CD4-positive, alpha-beta T cell (primary cell): ENCODE results near the gene TMEM44. TPM values are rescaled to one million over a fixed set of nuclear protein-coding genes. Genes with fewer than 3 reads are reported as not detected.

Source experiments
- ATAC-seq: fragments of 200-7000 bp; cut with Tn5 transposase; one replicate; pipeline ENCODE4 v1.10.0; 2022; ENCODE audit warnings: mild to moderate bottlenecking; ENCODE audit not compliant: poor library complexity
- CTCF ChIA-PET: fragments of 350-600 bp; sonication (Branson Sonifier 250); formaldehyde crosslinking; loops from one replicate; lab custom pipeline; 2021; ENCODE audit warnings: antibody characterized with exemption, inconsistent platforms; lab: Charles Lee
- POLR2A ChIA-PET: fragments of 350-600 bp; sonication (Branson Sonifier 250); formaldehyde crosslinking; loops from one replicate; lab custom pipeline; 2021; ENCODE audit warnings: antibody characterized with exemption, inconsistent platforms; lab: Charles Lee
- DNase-seq, 14 experiments: peaks; one replicate each; pipeline ENCODE4 v3.0.0-alpha.2; 2013 to 2020; ENCODE audit warnings: mixed read lengths in 2 of 14
- H3K27ac ChIP-seq, 2 donors: one replicate each; pipeline versions ENCODE4 v1.5.1 to v1.7.0; 2013; ENCODE audit warnings: low read length in 2 of 2, low read depth in 1 of 2, mild to moderate bottlenecking in 1 of 2
- H3K27me3 ChIP-seq, 2 experiments: 1 replicate in 1 of 2; 2 replicates in 1 of 2; pipeline versions ENCODE4 v1.6.1 to v1.7.0; 2013; ENCODE audit warnings: low read length in 2 of 2, control low read depth in 1 of 2, mild to moderate bottlenecking in 1 of 2, moderate library complexity in 1 of 2; ENCODE audit not compliant: insufficient read depth in 2 of 2, control insufficient read depth in 1 of 2
- H3K36me3 ChIP-seq: one replicate; pipeline ENCODE4 v1.6.1; 2013; ENCODE audit warnings: low read length, control low read depth; ENCODE audit not compliant: insufficient read depth
- H3K4me1 ChIP-seq: one replicate; pipeline ENCODE4 v1.6.1; 2013; ENCODE audit warnings: low read length, control low read depth; ENCODE audit not compliant: insufficient read depth
- H3K4me3 ChIP-seq: one replicate; pipeline ENCODE4 v1.5.1; 2013; ENCODE audit warnings: mild to moderate bottlenecking, low read length, moderate library complexity
- H3K9me3 ChIP-seq, 2 experiments: 1 replicate in 1 of 2; 2 replicates in 1 of 2; pipeline versions ENCODE4 v1.6.1 to v1.7.0; 2013; ENCODE audit warnings: low read length in 2 of 2, mild to moderate bottlenecking in 2 of 2, control low read depth in 1 of 2, moderate library complexity in 1 of 2; ENCODE audit not compliant: control insufficient read depth in 1 of 2, insufficient read depth in 1 of 2
- H3K27ac Mint-ChIP-seq: one replicate; pipeline ENCODE4 v1.8.0; 2020; ENCODE audit warnings: mixed read lengths
- H3K27me3 Mint-ChIP-seq: one replicate; pipeline ENCODE4 v1.8.0; 2021; ENCODE audit warnings: mixed read lengths
- H3K36me3 Mint-ChIP-seq: one replicate; pipeline ENCODE4 v1.8.0; 2021; ENCODE audit warnings: low read depth, mixed read lengths
- H3K4me1 Mint-ChIP-seq: one replicate; pipeline ENCODE4 v1.8.0; 2021; ENCODE audit warnings: low read depth, mixed read lengths
- H3K4me3 Mint-ChIP-seq: one replicate; pipeline ENCODE4 v1.8.0; 2020; ENCODE audit warnings: mild to moderate bottlenecking, mixed read lengths
- H3K9me3 Mint-ChIP-seq: one replicate; pipeline ENCODE4 v1.8.0; 2020; ENCODE audit warnings: mixed read lengths
- intact Hi-C, 2 experiments: fragments of 100-400 bp; cut with DNase I in 1 of 2; cut with micrococcal nuclease in 1 of 2; formaldehyde crosslinking; loops; one replicate each; pipeline versions ENCODE4 v1.15.1 to v1.9.0; 2023 to 2025; cut with DNase I, micrococcal nuclease
- total RNA-seq, 174 experiments: library from RNA in 2 of 174; stranded (reverse) in 2 of 174; gene quantifications; one replicate each; pipeline ENCODE4 v1.2.3 and lab custom pipeline; 2021 to 2026
- TF ChIP-seq, protein P1 (sequence below): fragments of 200-600 bp; IDR thresholded peaks from one replicate; pipeline ENCODE4 v1.8.0; 2022; ENCODE audit warnings: antibody characterized with exemption, mild to moderate bottlenecking

TMEM44 gene
- total RNA-seq, 2 experiments from 2014 or later = 0.98 to 1.1 TPM

DNA sequence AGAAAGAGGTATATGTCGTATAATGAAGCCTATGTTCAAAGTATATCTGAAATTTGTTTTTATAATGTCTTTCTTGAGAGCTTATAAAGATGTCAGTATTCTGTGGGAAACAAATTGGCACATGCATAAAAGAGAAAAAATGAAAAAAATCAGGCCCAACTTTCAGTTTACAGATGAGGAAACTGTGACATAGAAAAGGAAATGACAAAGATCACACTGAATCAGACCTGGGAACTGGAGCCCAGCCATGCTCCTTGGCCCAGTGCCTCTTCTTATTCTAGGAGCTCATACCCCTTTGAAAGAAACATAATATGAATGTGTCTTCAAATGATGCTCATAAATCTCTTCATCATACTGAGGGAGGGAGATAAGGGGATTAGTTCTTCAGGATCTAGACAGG lies 48.4 kb downstream of the TMEM44 start:
- peaks cover 14% of the 10 kb centered on the region for H3K4me1 ChIP-seq
- H3K9me3 ChIP-seq = peaks cover 0 to 26% of the 10 kb centered on the region in 2 experiments
- peak in 2 of 14 experiments; percentile 11 to 47 for DNase-seq
- ChIA-PET POLR2A (interaction anchor here (0.7 to 4.1 kb wide), 6 partner anchors 9 to 188 kb away, joined by 3 to 29 read pairs (median 3); no protein-coding TSS in a partner anchor), CTCF (interaction anchor here (0.8 to 2.1 kb wide), 3 partner anchors 10 to 251 kb away, joined by 4 to 6 read pairs (median 5); no protein-coding TSS in a partner anchor)
- no peak for ATAC-seq
- no peak overlapping the region for H3K27ac ChIP-seq
- Mint-ChIP-seq H3K36me3 (peaks cover 9% of the 10 kb centered on the region), H3K27me3 (no peaks in the 10 kb centered on the region), H3K4me1 (peaks cover 15% of the 10 kb centered on the region), H3K9me3 (peaks cover 10% of the 10 kb centered on the region), H3K4me3 (peak overlapping the region; percentile 71), H3K27ac (peak overlapping the region; percentile 95)
- intact Hi-C loops = loop anchor here (2.0 to 10.0 kb wide), 5 partner anchors 98 to 990 kb away; partner anchors contain the start of genes ATP13A3 (in 1 of the 2) and OPA1 (in 1 of the 2)
- H3K4me3 ChIP-seq = no peak overlapping the region
- TF ChIP-seq, protein P1, sequence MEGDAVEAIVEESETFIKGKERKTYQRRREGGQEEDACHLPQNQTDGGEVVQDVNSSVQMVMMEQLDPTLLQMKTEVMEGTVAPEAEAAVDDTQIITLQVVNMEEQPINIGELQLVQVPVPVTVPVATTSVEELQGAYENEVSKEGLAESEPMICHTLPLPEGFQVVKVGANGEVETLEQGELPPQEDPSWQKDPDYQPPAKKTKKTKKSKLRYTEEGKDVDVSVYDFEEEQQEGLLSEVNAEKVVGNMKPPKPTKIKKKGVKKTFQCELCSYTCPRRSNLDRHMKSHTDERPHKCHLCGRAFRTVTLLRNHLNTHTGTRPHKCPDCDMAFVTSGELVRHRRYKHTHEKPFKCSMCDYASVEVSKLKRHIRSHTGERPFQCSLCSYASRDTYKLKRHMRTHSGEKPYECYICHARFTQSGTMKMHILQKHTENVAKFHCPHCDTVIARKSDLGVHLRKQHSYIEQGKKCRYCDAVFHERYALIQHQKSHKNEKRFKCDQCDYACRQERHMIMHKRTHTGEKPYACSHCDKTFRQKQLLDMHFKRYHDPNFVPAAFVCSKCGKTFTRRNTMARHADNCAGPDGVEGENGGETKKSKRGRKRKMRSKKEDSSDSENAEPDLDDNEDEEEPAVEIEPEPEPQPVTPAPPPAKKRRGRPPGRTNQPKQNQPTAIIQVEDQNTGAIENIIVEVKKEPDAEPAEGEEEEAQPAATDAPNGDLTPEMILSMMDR = no peak
- no peaks in the 10 kb centered on the region for H3K36me3 ChIP-seq
- no peaks in the 10 kb centered on the region for H3K27me3 ChIP-seq

DNA sequence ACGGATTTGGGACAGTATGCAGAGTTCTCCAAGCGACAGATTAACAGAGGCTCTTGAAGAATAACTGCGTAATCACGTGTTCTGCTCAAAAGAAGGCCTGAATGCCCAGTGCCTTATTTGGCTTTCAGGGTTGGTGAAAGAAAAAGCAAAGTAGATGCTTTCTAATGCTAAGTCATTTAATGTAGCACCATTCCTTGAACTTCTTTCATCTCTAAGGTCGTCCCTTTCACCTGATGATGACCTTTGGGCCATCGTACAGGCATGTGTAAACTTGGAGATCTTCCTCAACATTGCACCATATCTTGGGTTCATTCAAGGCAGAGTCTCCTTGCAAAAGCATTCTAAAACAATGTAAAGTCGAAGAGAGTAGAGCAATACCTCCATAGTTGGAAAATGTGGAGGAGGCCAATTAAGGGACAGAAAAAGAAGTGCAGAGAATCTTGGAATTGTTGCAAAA lies 48.9 kb downstream of the TMEM44 start:
- peak overlapping the region; percentile 61 for H3K4me3 ChIP-seq
- Mint-ChIP-seq H3K27ac (peak overlapping the region; percentile 95), H3K36me3 (peaks cover 9% of the 10 kb centered on the region), H3K9me3 (peaks cover 10% of the 10 kb centered on the region), H3K27me3 (no peaks in the 10 kb centered on the region), H3K4me3 (peak overlapping the region; percentile 94), H3K4me1 (peaks cover 15% of the 10 kb centered on the region)
- TF ChIP-seq, protein P1 = no peak
- H3K27ac ChIP-seq = peak overlapping the region; percentile 61 to 68
- H3K36me3 ChIP-seq = no peaks in the 10 kb centered on the region
- intact Hi-C loops = loop anchor here (2.0 to 10.0 kb wide), 5 partner anchors 98 to 990 kb away; partner anchors contain the start of genes ATP13A3 (in 1 of the 2) and OPA1 (in 1 of the 2)
- POLR2A ChIA-PET = interaction anchor here (0.7 to 4.1 kb wide), 13 partner anchors 10 to 188 kb away, joined by 3 to 29 read pairs (median 4); partner anchors contain the start of genes ATP13A3 and LSG1
- CTCF ChIA-PET = interaction anchor here (0.8 to 2.1 kb wide), 3 partner anchors 10 to 251 kb away, joined by 4 to 6 read pairs (median 5); no protein-coding TSS in a partner anchor
- H3K4me1 ChIP-seq = peaks cover 14% of the 10 kb centered on the region
- no peak for DNase-seq
- ATAC-seq = no peak
- no peaks in the 10 kb centered on the region for H3K27me3 ChIP-seq
- H3K9me3 ChIP-seq = peaks cover 0 to 26% of the 10 kb centered on the region in 2 experiments

DNA sequence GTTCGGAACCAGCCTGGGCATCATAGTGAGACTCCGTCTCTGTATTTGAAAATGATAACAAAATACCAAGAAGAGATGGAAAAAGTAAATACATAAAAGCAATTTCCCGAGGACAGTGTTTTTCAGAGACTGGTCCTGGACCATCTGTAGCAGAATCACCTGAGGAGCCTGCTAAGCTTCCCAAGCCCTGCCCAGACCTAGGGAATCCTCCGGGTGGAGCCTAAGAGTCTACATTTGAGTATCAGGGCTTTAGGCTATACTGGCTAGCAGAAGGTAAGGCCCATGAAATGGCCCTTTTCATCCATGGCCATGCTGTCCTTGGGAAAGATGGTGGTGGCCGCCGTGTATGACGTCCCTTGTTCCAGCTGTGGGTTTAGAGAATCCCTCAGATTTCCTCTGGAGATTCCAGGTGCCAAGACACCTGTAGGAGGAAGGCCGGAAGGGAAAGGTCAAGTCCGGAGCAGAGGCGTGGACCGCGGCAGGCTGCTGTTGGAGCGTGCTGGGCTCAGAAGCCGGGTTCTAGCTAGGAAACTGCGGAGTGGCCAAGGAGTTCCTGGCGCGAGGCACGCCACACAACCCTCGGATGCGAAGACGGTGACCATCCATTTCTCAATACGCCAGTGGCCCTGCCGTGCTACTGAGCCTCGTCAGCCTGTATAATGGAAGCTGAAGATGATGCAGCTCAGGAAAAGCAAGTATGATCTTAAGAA lies 50.9 kb downstream of the TMEM44 start:
- peaks cover 10% of the 10 kb centered on the region for H3K9me3 Mint-ChIP-seq
- DNase-seq = peak in 1 of 14 experiments; percentile 20
- Histone ChIP-seq H3K4me3 (no peak overlapping the region), H3K27me3 (no peaks in the 10 kb centered on the region), H3K9me3 (peaks cover 0 to 16% of the 10 kb centered on the region in 2 experiments), H3K27ac (no peak overlapping the region), H3K4me1 (peaks cover 14% of the 10 kb centered on the region), H3K36me3 (no peaks in the 10 kb centered on the region)
- no peak for ATAC-seq
- intact Hi-C loops = loop anchor here in 1 of 2 experiments (5.0 to 10.0 kb wide), 3 partner anchors 185 to 988 kb away; partner anchors contain the start of gene OPA1
- H3K27ac Mint-ChIP-seq = peak overlapping the region; percentile 72
- ChIA-PET POLR2A (interaction anchor here (0.7 to 4.1 kb wide), 4 partner anchors 12 to 97 kb away, joined by 3 to 29 read pairs (median 11); no protein-coding TSS in a partner anchor), CTCF (interaction anchor here (0.6 to 3.5 kb wide), 2 partner anchors 13 to 110 kb away, joined by 3 to 9 read pairs; no protein-coding TSS in a partner anchor)
- H3K27me3 Mint-ChIP-seq = no peaks in the 10 kb centered on the region
- peak overlapping the region; percentile 76 for H3K4me3 Mint-ChIP-seq
- TF ChIP-seq, protein P1 = no peak
- peaks cover 15% of the 10 kb centered on the region for H3K4me1 Mint-ChIP-seq
- H3K36me3 Mint-ChIP-seq = peaks cover 9% of the 10 kb centered on the region
